Fibroblast of pulmonary artery (primary cell): ENCODE measurements around the gene ALKBH3.

Experiments used
- DNase-seq: peaks from one replicate; pipeline ENCODE4 v3.0.0-alpha.2; 2010; ENCODE audit warnings: low read depth
- H3K4me3 ChIP-seq: replicated peaks from 2 replicates; pipeline ENCODE4 v1.5.1; 2011; ENCODE audit warnings: low read depth, mild to moderate bottlenecking, control low read depth, low read length, moderate library complexity
- CTCF ChIP-seq: IDR thresholded peaks from 2 replicates; pipeline ENCODE4 v1.5.1; 2011; ENCODE audit warnings: mild to moderate bottlenecking, control low read depth, low read length, inconsistent platforms; ENCODE audit errors: missing control alignments

The ALKBH3 gene

GRCh38 chr11:43866520-43866919 lies 14.1 kb upstream of the ALKBH3 start:
- DNase-seq: peak; percentile 68
- no peak for TF ChIP-seq CTCF
- H3K4me3 ChIP-seq: no peak overlapping the region

- TF ChIP-seq CTCF: no peak
- no peak for DNase-seq
- no peak overlapping the region for H3K4me3 ChIP-seq
Observed at GRCh38 chr11:43866969-43867368, 13.7 kb upstream of the ALKBH3 start.

GRCh38 chr11:43868852-43869567 lies 11.6 kb upstream of the ALKBH3 start:
- H3K4me3 ChIP-seq: no peak overlapping the region
- DNase-seq: peak; percentile 92
- no peak for TF ChIP-seq CTCF

- H3K4me3 ChIP-seq: no peak overlapping the region
- DNase-seq: no peak
- no peak for TF ChIP-seq CTCF
Observed at GRCh38 chr11:43871051-43871450, 9.6 kb upstream of the ALKBH3 start.

- no peak for DNase-seq
- no peak overlapping the region for H3K4me3 ChIP-seq
- TF ChIP-seq CTCF: no peak
Observed at GRCh38 chr11:43872995-43873394, 7.6 kb upstream of the ALKBH3 start.

- no peak for DNase-seq
- H3K4me3 ChIP-seq: no peak overlapping the region
- TF ChIP-seq CTCF: no peak
Observed at GRCh38 chr11:43874078-43874477, 6.6 kb upstream of the ALKBH3 start.

- DNase-seq: no peak
- H3K4me3 ChIP-seq: no peak overlapping the region
- no peak for TF ChIP-seq CTCF
Observed at GRCh38 chr11:43874738-43875137, 5.9 kb upstream of the ALKBH3 start.
